Measurements from ENCODE around the gene GPR160. TPM values are rescaled to one million over a fixed set of nuclear protein-coding genes. Genes with fewer than 3 reads are reported as not detected.

GPR160 gene
- polyA plus RNA-seq, 6 donors from 2014 or later, result 49.4 to 92.1 (median 65.5) TPM

- no peaks in the 10 kb centered on the region for H3K27me3 Mint-ChIP-seq
- peaks cover 8 to 17% of the 10 kb centered on the region in 2 donors for H3K36me3 Mint-ChIP-seq
- H3K27ac Mint-ChIP-seq, result peak overlapping the region in 3 of 6 donors; percentile 28 to 80 (median 42)
- no peak overlapping the region for H3K4me3 Mint-ChIP-seq
- ATAC-seq (ENCODE audit: low read depth in 2 of 2) (no peak), DNase-seq (no peak)
- peaks cover 0 to 2% (median 0%) of the 10 kb centered on the region in 7 donors for H3K9me3 Mint-ChIP-seq
- H3K4me1 Mint-ChIP-seq, result peaks cover 15 to 22% (median 19%) of the 10 kb centered on the region in 3 donors
These were observed 43.4 kb downstream of the GPR160 start for GRCh38 chr3:170081079-170081741.

- peaks cover 0 to 2% (median 0%) of the 10 kb centered on the region in 7 donors for H3K9me3 Mint-ChIP-seq
- ATAC-seq (ENCODE audit: low read depth in 2 of 2) (peak in 1 of 2 donors; percentile 21), DNase-seq (no peak)
- H3K27me3 Mint-ChIP-seq, result no peaks in the 10 kb centered on the region
- H3K36me3 Mint-ChIP-seq, result peaks cover 8 to 17% of the 10 kb centered on the region in 2 donors
- no peak overlapping the region for H3K4me3 Mint-ChIP-seq
- H3K27ac Mint-ChIP-seq, result peak overlapping the region in 4 of 6 donors; percentile 5 to 73 (median 32)
- H3K4me1 Mint-ChIP-seq, result peaks cover 8 to 11% (median 10%) of the 10 kb centered on the region in 3 donors
These were observed 45.5 kb downstream of the GPR160 start for GRCh38 chr3:170083343-170083742.

GRCh38 chr3:170085396-170085795 lies 47.6 kb downstream of the GPR160 start:
- no peaks in the 10 kb centered on the region for H3K27me3 Mint-ChIP-seq
- H3K36me3 Mint-ChIP-seq, result peaks cover 8 to 17% of the 10 kb centered on the region in 2 donors

GRCh38 chr3:170089862-170090600 lies 52.2 kb downstream of the GPR160 start:
- no peak for DNase-seq
- no peaks in the 10 kb centered on the region for H3K9me3 Mint-ChIP-seq
- no peaks in the 10 kb centered on the region for H3K27me3 Mint-ChIP-seq
- H3K36me3 Mint-ChIP-seq, result peaks cover 8 to 16% of the 10 kb centered on the region in 2 donors
- ATAC-seq (ENCODE audit: low read depth in 2 of 2), result no peak
- H3K4me1 Mint-ChIP-seq, result peaks cover 0 to 7% (median 6%) of the 10 kb centered on the region in 3 donors
- peak overlapping the region in 3 of 6 donors; percentile 4 to 40 (median 19) for H3K27ac Mint-ChIP-seq
- H3K4me3 Mint-ChIP-seq, result no peak overlapping the region

More at GRCh38 chr3:170085396-170085795, 47.6 kb downstream of the GPR160 start:
- Mint-ChIP-seq H3K27ac (peak overlapping the region in 3 of 6 donors; percentile 43 to 82 (median 58)), H3K9me3 (peaks cover 0 to 2% (median 0%) of the 10 kb centered on the region in 7 donors), H3K4me3 (no peak overlapping the region), H3K4me1 (peaks cover 6 to 9% (median 7%) of the 10 kb centered on the region in 3 donors)
- ATAC-seq (ENCODE audit: low read depth in 2 of 2) (no peak), DNase-seq (no peak)

GRCh38 chr3:170090601-170090981 lies 52.8 kb downstream of the GPR160 start:
- H3K36me3 Mint-ChIP-seq, result peaks cover 13 to 16% of the 10 kb centered on the region in 2 donors
- no peaks in the 10 kb centered on the region for H3K9me3 Mint-ChIP-seq
- peaks cover 0 to 7% (median 4%) of the 10 kb centered on the region in 3 donors for H3K4me1 Mint-ChIP-seq
- H3K27me3 Mint-ChIP-seq, result no peaks in the 10 kb centered on the region
- ATAC-seq (ENCODE audit: low read depth in 2 of 2), result no peak
- DNase-seq, result no peak
- H3K27ac Mint-ChIP-seq, result peak overlapping the region in 2 of 6 donors; percentile 40 to 81
- H3K4me3 Mint-ChIP-seq, result no peak overlapping the region

GRCh38 chr3:170092907-170093306 lies 55.1 kb downstream of the GPR160 start:
- peaks cover 0 to 7% (median 2%) of the 10 kb centered on the region in 3 donors for H3K4me1 Mint-ChIP-seq
- H3K4me3 Mint-ChIP-seq, result peak overlapping the region in 1 of 8 donors; percentile 15
- H3K9me3 Mint-ChIP-seq, result no peaks in the 10 kb centered on the region
- H3K36me3 Mint-ChIP-seq, result peaks cover 16 to 17% of the 10 kb centered on the region in 2 donors
- no peaks in the 10 kb centered on the region for H3K27me3 Mint-ChIP-seq
- peak overlapping the region in 2 of 6 donors; percentile 62 to 76 for H3K27ac Mint-ChIP-seq
- DNase-seq (no peak), ATAC-seq (ENCODE audit: low read depth in 2 of 2) (no peak)

- H3K27ac Mint-ChIP-seq, result no peak overlapping the region
- DNase-seq (no peak), ATAC-seq (ENCODE audit: low read depth in 2 of 2) (no peak)
These were observed 58.0 kb downstream of the GPR160 start for GRCh38 chr3:170095771-170096170.

GRCh38 chr3:170096342-170096741 lies 58.5 kb downstream of the GPR160 start:
- no peaks in the 10 kb centered on the region for H3K27me3 Mint-ChIP-seq
- H3K9me3 Mint-ChIP-seq, result no peaks in the 10 kb centered on the region
- DNase-seq, result no peak
- H3K4me1 Mint-ChIP-seq, result peaks cover 0 to 2% (median under 1%) of the 10 kb centered on the region in 3 donors
- peaks cover 16 to 33% of the 10 kb centered on the region in 2 donors for H3K36me3 Mint-ChIP-seq
- no peak for ATAC-seq (ENCODE audit: low read depth in 2 of 2)
- no peak overlapping the region for H3K4me3 Mint-ChIP-seq
- H3K27ac Mint-ChIP-seq, result no peak overlapping the region

More at GRCh38 chr3:170095771-170096170, 58.0 kb downstream of the GPR160 start:
- Mint-ChIP-seq H3K27me3 (no peaks in the 10 kb centered on the region), H3K4me3 (no peak overlapping the region), H3K9me3 (no peaks in the 10 kb centered on the region), H3K36me3 (peaks cover 16 to 31% of the 10 kb centered on the region in 2 donors), H3K4me1 (peaks cover 0 to 6% (median 2%) of the 10 kb centered on the region in 3 donors)

- Mint-ChIP-seq H3K4me3 (no peak overlapping the region), H3K27me3 (no peaks in the 10 kb centered on the region), H3K9me3 (no peaks in the 10 kb centered on the region), H3K4me1 (no peaks in the 10 kb centered on the region), H3K36me3 (peaks cover 12 to 45% of the 10 kb centered on the region in 2 donors), H3K27ac (peak overlapping the region in 2 of 6 donors; percentile 38 to 74)
- ATAC-seq (ENCODE audit: low read depth in 2 of 2) (no peak), DNase-seq (no peak)
These were observed 61.0 kb downstream of the GPR160 start for GRCh38 chr3:170098753-170099152.

GRCh38 chr3:170100944-170101343 lies 63.1 kb downstream of the GPR160 start:
- DNase-seq (no peak), ATAC-seq (ENCODE audit: low read depth in 2 of 2) (no peak)
- no peaks in the 10 kb centered on the region for H3K9me3 Mint-ChIP-seq
- H3K4me3 Mint-ChIP-seq, result no peak overlapping the region
- no peaks in the 10 kb centered on the region for H3K4me1 Mint-ChIP-seq
- H3K27me3 Mint-ChIP-seq, result no peaks in the 10 kb centered on the region
- peaks cover 0 to 32% of the 10 kb centered on the region in 2 donors for H3K36me3 Mint-ChIP-seq
- H3K27ac Mint-ChIP-seq, result peak overlapping the region in 2 of 6 donors; percentile 17 to 29

- Mint-ChIP-seq H3K27ac (peak overlapping the region in 1 of 6 donors; percentile 41), H3K9me3 (no peaks in the 10 kb centered on the region), H3K4me1 (no peaks in the 10 kb centered on the region), H3K27me3 (no peaks in the 10 kb centered on the region), H3K36me3 (peaks cover 0 to 36% of the 10 kb centered on the region in 2 donors), H3K4me3 (no peak overlapping the region)
- DNase-seq (no peak), ATAC-seq (ENCODE audit: low read depth in 2 of 2) (no peak)
These were observed 64.6 kb downstream of the GPR160 start for GRCh38 chr3:170102431-170102830.

- Mint-ChIP-seq H3K9me3 (no peaks in the 10 kb centered on the region), H3K4me1 (peaks cover 11 to 13% (median 12%) of the 10 kb centered on the region in 3 donors), H3K27ac (peak overlapping the region in 4 of 6 donors; percentile 38 to 85 (median 76)), H3K4me3 (no peak overlapping the region), H3K27me3 (no peaks in the 10 kb centered on the region), H3K36me3 (peaks cover 20 to 24% of the 10 kb centered on the region in 2 donors)
- ATAC-seq (ENCODE audit: low read depth in 2 of 2) (no peak), DNase-seq (no peak)
These were observed 70.1 kb downstream of the GPR160 start for GRCh38 chr3:170107941-170108340.

- Mint-ChIP-seq H3K9me3 (no peaks in the 10 kb centered on the region), H3K4me3 (no peak overlapping the region), H3K27ac (peak overlapping the region in 3 of 6 donors; percentile 33 to 51 (median 34)), H3K4me1 (peaks cover 11 to 13% (median 12%) of the 10 kb centered on the region in 3 donors), H3K27me3 (no peaks in the 10 kb centered on the region), H3K36me3 (peaks cover 20 to 24% of the 10 kb centered on the region in 2 donors)
- no peak for DNase-seq
- no peak for ATAC-seq (ENCODE audit: low read depth in 2 of 2)
These were observed 71.2 kb downstream of the GPR160 start for GRCh38 chr3:170108955-170109354.

Data from naive B cell (primary cell).